ENCODE data around the gene NACC2.
"Not testable (repeated sequence)": the region's sequence is repeated elsewhere in the genome, so short reads cannot be mapped to it uniquely, and the experiment has no call there.

Gene NACC2

DNA sequence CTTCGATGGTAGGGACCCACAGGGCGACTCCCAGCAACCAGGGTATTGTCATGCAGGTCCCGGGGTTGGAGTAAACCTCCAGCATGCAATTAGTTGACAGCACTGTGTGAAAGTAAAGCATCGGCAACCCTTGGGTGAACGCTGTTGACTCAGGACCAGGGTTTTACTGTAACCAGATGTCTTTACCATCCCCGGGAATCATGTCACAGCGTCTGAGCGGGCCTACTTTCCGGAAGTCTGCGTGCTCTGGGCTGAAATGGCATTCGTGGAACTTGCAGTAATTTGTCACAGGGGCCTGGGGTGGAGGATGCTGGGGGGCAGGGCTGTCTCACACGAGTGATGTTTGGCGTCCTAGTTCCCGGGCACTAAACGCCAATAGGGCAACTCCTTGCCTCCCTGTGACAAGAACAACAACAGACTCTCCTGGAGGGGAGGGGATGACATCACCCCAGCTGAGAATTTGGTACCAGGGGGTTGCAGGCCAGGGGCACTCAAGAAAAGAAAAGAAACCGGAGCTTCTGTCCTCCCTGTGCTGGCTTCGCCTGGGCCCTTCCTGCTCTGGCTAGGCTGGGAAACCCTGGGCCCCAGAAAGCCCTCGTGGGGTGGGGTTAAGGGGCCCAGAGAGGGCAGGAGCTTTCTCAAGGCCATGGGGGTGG is 123.8 kb downstream of the NACC2 start:
- DNase-seq = no peak

DNA sequence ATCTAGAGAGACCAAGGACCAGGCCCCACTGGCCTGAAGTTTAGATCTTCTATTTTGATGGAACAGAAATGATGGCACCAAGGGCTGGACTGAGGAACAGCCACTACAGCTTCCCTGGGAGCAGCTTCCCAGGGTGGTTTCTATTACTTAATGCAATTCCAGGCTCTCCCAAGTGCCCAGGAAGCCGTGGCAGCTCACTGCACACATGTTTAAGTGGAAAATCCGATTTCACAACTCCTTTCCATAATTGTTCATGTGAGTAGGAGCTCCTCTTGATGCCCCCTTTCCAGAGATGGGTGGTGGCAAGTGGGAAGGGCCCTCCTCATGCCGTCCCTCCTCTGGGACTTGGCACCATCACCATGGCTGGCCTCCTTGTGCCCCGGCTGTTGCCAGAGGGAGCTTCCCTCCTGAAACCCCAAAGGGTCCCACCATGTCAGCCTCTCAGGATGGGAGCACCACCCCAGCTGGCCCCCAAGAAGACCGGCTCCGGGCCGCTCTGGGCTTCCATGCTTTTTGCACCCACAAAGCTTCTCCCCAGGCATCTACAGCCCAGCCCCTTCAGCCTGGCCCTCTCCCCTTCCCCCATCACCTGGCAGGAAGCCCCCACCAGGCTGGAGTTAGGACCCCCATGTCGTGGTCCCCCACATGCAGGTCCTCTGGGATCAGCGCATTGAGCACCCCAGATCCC is 124.8 kb downstream of the NACC2 start:
- DNase-seq = no peak

- no peak for DNase-seq
These were observed 125.9 kb downstream of the NACC2 start for GRCh38 chr9:135969064-135969683.

GRCh38 chr9:135968601-135969000 is 126.5 kb downstream of the NACC2 start:
- DNase-seq = no peak

DNA sequence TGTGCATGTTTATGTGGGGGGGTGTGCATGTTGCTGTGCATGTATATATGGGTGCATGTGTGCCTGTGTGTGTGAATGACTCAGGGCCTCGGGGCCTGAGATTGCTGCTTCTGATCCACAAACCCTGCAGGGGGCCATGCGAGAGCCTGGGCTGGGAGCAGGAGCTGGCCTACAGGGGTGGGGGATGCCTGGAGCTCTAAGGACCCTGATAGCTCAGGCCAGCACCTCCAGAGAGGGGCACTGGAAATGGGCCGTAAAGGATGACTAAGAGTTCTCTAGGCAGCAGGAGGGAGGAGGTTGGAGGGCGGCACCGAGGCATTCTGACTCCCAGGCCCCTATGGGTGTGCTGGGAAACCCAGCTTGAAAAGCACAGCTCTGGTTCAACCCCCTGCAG is 127.0 kb downstream of the NACC2 start:
- no peak for DNase-seq

GRCh38 chr9:135966916-135967260 is 128.2 kb downstream of the NACC2 start:
- DNase-seq = not testable (repeated sequence)

DNA sequence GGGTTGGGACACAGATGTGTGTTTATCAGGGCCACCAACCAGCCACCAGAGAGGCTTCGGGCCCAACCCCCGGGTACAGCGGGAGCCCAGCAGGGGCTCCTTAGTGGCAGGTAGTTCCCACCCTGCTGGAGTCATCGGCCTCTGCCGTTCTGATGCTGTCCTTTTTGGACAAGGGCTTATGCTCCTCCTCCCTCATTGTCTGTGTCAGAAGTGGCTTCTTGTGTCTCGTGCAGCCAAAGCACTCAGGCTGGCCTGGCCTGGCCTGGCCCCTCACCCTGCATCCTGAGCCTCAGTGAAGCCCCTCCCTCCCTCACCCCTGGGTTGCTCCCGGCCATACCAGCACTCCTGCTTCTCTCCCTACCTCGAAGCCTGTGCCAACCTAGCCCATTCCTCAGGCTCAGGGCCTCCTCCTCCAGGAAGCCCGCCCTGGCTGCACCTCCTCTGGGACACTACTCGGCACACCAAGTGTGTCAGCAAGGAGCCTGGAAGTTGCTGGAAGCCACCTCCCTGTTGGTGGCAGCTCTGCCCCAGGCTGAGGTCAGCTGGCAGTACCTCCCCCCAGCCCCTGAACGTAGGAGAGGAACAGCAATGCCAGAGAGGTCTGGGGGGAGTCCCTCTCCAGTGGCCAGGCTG is 129.8 kb downstream of the NACC2 start:
- DNase-seq = no peak

GRCh38 chr9:135963938-135964337 is 131.2 kb downstream of the NACC2 start:
- no peak for DNase-seq

GRCh38 chr9:135963338-135963737 is 131.8 kb downstream of the NACC2 start:
- DNase-seq = no peak

- DNase-seq = no peak
These were observed 132.3 kb downstream of the NACC2 start for GRCh38 chr9:135962696-135963307.

DNA sequence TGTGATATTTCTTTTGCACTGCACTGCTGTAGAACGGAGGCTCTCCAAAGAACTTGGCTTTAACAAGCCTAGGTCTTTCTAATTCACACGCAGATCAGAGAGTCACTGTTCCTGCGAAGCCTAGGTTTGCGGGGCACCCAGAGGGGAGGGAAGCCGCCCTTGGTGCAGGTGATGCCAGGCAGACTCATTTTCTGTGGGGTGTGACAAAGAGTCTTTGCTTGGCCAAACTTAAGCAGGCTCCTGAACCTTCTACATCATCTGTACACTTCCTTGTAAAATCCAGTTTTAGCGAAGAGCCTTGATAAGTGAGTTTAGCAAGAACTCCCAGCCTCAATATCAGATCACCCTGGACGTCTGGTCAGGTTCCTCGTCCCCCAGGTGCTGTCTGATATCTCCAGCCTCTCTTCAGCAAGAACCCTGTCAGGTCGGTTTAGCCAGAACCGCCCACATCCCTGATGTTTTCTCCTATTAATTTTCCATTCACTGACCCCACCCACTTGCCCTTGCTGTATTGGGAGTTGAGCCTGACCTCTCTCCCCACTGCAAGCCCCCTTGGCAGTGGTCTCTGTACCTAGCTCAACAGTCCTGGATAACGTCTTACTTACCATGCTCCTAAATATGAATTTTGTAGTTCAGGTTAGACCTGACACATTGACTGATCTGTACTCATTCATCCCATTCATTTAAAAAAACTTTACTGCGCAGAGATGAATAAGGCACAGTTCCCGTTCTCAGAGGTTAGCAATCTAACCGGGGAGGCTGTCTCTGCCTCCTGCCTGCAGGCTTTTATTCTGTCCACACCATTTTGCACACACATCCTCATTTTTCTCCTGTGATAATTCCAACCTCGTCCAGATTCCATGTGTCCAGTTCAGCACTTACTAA is 133.0 kb downstream of the NACC2 start:
- DNase-seq = no peak

- peak; percentile 84 for DNase-seq
These were observed 133.8 kb downstream of the NACC2 start, which contains the start of gene UBAC1 for GRCh38 chr9:135961277-135961715. Gene UBAC1, minus strand, starts transcription at chr9:135961373. Its CDS starts 211 bp downstream, at chr9:135961162.

DNA sequence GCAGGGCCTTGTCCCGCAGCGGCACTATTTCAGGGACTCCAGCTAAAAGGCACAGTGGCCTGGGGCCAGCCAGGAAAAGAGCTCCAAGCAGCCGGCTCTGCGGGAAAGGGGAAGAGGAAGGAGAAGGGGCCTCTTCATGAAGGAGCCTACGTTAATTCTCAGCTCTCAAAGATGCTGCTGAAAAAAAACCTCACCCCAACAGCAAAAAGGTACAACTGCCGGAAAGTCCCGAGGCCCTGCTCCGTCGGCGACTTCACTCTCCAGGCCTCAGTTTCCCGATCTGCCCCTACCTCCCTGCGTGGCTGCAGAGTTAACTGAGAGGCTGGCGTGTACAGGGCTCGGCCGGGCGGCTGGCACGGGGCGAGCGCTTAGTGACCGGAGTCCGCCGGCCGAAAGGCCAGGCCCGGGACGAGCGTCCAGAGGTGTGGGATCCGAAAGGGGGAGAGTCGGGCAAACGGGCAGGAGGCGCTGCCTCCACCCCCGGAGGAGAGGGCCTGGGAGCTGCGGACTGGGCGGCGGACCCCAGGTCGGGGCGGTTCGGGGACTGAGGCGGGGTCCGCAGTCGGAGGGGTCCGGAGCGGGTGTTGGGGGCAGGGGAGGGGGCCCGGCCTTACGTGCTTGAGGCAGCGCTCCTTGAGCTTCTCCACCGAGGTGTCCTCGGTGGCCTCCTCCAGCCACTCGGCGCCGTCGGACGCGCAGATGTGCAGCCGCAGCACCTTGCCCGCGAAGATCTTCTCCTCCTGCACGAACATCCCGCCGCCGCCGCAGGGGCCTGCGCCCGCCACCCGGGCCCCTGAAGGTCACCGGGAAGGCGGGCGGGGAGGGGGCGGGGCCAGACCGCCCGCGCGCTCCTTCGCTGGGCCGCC is 134.4 kb downstream of the NACC2 start:
- DNase-seq = no peak

- no peak for DNase-seq
These were observed 135.3 kb downstream of the NACC2 start for GRCh38 chr9:135959814-135960213.

- DNase-seq = no peak
These were observed 136.6 kb downstream of the NACC2 start for GRCh38 chr9:135958485-135958884.

GRCh38 chr9:135957431-135957830 is 137.7 kb downstream of the NACC2 start:
- no peak for DNase-seq

- no peak for DNase-seq
These were observed 138.3 kb downstream of the NACC2 start for GRCh38 chr9:135956802-135957174.

All from NCI-H2081 treated with DMSO at 0.1 percent for 48 hours (cell line).